NB4 (cell line): Measurements from ENCODE around the gene AFF3.

Experiments used
- CTCF ChIP-seq: IDR thresholded peaks from one replicate; pipeline ENCODE4 v1.5.1; 2012; ENCODE audit warnings: low read depth, low read length
- POLR2A ChIP-seq: IDR thresholded peaks from 2 replicates; pipeline ENCODE4 v1.6.1; 2011; ENCODE audit warnings: mild to moderate bottlenecking; ENCODE audit not compliant: insufficient read length; ENCODE audit errors: extremely low read depth
- TF ChIP-seq, protein P1 (sequence below): IDR thresholded peaks from 2 replicates; pipeline ENCODE4 v1.6.1; 2011; ENCODE audit warnings: low read depth, low read length

DNA sequence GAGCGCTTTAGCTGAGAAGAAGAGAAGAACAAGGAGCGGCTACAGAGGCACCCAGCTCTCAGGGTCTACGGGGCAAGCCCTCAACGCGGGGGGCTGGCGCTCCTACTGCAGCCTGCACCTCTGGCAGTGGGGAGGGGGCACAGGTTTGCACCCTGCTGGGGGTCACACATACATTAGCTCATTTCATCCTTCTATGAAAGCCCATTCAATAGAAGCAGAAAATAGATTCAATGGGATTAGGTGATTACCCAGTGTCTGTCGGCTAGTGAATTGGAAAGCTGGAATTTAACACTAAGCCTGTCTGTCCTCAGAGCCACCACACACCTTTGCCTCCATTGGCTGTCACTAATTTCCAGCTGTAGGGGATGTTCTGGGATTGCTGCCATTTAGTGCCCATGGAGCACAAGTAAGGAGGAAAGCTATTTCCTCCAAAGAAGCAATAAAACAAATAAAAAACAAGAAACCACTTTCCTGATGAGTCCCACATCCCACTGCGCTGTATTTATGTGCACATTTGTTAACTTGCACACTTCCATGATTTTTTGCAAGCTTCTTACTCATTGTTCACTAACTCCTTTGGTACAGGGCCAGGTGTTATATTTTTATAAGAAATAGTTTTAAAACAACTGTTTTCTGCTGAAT, 333.0 kb downstream of the AFF3 start:
- TF ChIP-seq CTCF: no peak
- TF ChIP-seq, protein P1, sequence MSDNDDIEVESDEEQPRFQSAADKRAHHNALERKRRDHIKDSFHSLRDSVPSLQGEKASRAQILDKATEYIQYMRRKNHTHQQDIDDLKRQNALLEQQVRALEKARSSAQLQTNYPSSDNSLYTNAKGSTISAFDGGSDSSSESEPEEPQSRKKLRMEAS: no peak
- TF ChIP-seq POLR2A: no peak
